HepG2 (cell line): Measurements from ENCODE around the gene TJAP1.

Source experiments
- ARHGAP35 ChIP-seq: sonication (generic); formaldehyde crosslinking; IDR thresholded peaks from 2 replicates; pipeline ENCODE4 v1.9.0; 2022; ENCODE audit warnings: mild to moderate bottlenecking, inconsistent platforms, moderate library complexity, missing genetic modification reagents, borderline replicate concordance
- FOXA1 ChIP-seq, 2 experiments: fragments of 450-650 bp in 1 of 2; sonication (generic) in 1 of 2; formaldehyde crosslinking in 1 of 2; IDR thresholded peaks; 2 replicates each; pipeline versions ENCODE4 v1.4.0 to v1.6.1; 2016 to 2020; ENCODE audit warnings: missing genetic modification reagents in 1 of 2
- HNRNPL ChIP-seq: fragments of 200-400 bp; formaldehyde crosslinking; IDR thresholded peaks from 2 replicates; pipeline ENCODE4 v1.6.1; 2017; ENCODE audit warnings: mild to moderate bottlenecking, low read depth, low read length
- JDP2 ChIP-seq: sonication (generic); formaldehyde crosslinking; IDR thresholded peaks from 2 replicates; pipeline ENCODE4 v1.8.1; 2022; ENCODE audit warnings: missing genetic modification reagents, borderline replicate concordance
- KAT7 ChIP-seq: IDR thresholded peaks from 2 replicates; pipeline ENCODE4 v1.6.1; 2018; ENCODE audit warnings: borderline replicate concordance, missing compliant biosample characterization
- POLR2A ChIP-seq, 2 experiments: IDR thresholded peaks; 2 replicates each; pipeline ENCODE4 v1.6.1; 2011; ENCODE audit warnings: low read depth in 2 of 2, low read length in 2 of 2, mild to moderate bottlenecking in 1 of 2, moderate library complexity in 1 of 2; ENCODE audit not compliant: insufficient read depth in 1 of 2
- ZC3H13 ChIP-seq: sonication (generic); formaldehyde crosslinking; IDR thresholded peaks from 2 replicates; pipeline ENCODE4 v1.8.1; 2023; ENCODE audit warnings: mild to moderate bottlenecking, missing genetic modification reagents, moderate library complexity
- ZNF180 ChIP-seq: sonication (generic); formaldehyde crosslinking; IDR thresholded peaks from 2 replicates; pipeline ENCODE4 v1.4.0; 2020; ENCODE audit warnings: low read depth, missing genetic modification reagents, borderline replicate concordance
- TF ChIP-seq, protein P1 (sequence below): sonication (generic); formaldehyde crosslinking; IDR thresholded peaks from 2 replicates; pipeline ENCODE4 v1.5.0; 2020; ENCODE audit warnings: mild to moderate bottlenecking, missing genetic modification reagents, moderate library complexity
- TF ChIP-seq, protein P2 (sequence below): sonication (generic); formaldehyde crosslinking; IDR thresholded peaks from 2 replicates; pipeline ENCODE4 v1.4.0; 2020; ENCODE audit warnings: missing genetic modification reagents
- TF ChIP-seq, protein P3 (sequence below): sonication (generic); formaldehyde crosslinking; IDR thresholded peaks from 2 replicates; pipeline ENCODE4 v1.4.0; 2020; ENCODE audit warnings: missing genetic modification reagents

DNA sequence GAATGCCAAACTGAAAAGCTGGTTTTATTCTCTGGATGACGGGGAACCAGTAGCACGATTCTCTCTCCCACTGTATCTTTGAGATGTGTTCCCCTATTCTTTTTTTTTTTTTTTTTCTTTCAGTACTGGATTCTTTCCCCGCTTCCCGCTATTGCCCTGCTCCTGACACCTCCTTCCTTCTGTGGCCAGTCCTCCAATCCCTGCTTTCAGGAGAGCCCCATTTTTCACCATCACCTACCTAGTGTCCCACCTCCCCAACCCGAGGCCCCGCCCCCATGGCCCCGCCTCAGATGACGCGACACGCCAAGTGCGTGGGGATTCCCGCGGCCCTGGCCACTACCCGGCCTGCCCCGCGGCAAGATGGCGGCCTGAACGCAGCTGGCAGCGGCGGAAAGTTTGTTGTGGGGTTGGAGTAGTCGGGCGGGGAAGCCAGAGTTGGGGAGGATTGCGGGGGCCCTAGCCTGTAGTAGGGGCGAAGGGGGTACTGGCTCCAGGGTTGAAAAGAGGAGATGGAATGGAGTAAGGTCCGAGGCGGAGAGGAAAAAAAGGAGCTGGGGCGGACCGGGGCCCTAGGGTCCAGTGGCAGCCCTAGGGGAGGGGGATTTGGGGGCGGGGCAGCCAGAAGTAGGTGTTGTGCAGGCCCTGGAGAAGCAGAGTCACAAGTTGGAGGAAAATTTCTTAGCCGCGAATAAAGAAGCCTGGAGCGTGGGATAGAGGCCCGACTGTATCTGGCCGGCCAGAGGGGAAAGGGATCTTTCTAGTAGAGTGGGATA lies at the start of gene TJAP1:
- TF ChIP-seq, protein P1, sequence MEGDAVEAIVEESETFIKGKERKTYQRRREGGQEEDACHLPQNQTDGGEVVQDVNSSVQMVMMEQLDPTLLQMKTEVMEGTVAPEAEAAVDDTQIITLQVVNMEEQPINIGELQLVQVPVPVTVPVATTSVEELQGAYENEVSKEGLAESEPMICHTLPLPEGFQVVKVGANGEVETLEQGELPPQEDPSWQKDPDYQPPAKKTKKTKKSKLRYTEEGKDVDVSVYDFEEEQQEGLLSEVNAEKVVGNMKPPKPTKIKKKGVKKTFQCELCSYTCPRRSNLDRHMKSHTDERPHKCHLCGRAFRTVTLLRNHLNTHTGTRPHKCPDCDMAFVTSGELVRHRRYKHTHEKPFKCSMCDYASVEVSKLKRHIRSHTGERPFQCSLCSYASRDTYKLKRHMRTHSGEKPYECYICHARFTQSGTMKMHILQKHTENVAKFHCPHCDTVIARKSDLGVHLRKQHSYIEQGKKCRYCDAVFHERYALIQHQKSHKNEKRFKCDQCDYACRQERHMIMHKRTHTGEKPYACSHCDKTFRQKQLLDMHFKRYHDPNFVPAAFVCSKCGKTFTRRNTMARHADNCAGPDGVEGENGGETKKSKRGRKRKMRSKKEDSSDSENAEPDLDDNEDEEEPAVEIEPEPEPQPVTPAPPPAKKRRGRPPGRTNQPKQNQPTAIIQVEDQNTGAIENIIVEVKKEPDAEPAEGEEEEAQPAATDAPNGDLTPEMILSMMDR (CRISPR knock-in tag), result 0 out of 2 replicates have a peak, but pooled peaks have one; percentile 21
- peak; percentile 75 to 88 for TF ChIP-seq POLR2A (IDR thresholded peaks at IDR 0.05; ENCODE audit: insufficient read depth in 1 of 2, low read depth in 2 of 2, low read length in 2 of 2)
- TF ChIP-seq ARHGAP35 (CRISPR knock-in tag), result no peak
- TF ChIP-seq, protein P2, sequence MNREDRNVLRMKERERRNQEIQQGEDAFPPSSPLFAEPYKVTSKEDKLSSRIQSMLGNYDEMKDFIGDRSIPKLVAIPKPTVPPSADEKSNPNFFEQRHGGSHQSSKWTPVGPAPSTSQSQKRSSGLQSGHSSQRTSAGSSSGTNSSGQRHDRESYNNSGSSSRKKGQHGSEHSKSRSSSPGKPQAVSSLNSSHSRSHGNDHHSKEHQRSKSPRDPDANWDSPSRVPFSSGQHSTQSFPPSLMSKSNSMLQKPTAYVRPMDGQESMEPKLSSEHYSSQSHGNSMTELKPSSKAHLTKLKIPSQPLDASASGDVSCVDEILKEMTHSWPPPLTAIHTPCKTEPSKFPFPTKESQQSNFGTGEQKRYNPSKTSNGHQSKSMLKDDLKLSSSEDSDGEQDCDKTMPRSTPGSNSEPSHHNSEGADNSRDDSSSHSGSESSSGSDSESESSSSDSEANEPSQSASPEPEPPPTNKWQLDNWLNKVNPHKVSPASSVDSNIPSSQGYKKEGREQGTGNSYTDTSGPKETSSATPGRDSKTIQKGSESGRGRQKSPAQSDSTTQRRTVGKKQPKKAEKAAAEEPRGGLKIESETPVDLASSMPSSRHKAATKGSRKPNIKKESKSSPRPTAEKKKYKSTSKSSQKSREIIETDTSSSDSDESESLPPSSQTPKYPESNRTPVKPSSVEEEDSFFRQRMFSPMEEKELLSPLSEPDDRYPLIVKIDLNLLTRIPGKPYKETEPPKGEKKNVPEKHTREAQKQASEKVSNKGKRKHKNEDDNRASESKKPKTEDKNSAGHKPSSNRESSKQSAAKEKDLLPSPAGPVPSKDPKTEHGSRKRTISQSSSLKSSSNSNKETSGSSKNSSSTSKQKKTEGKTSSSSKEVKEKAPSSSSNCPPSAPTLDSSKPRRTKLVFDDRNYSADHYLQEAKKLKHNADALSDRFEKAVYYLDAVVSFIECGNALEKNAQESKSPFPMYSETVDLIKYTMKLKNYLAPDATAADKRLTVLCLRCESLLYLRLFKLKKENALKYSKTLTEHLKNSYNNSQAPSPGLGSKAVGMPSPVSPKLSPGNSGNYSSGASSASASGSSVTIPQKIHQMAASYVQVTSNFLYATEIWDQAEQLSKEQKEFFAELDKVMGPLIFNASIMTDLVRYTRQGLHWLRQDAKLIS, result no peak
- peak; percentile 85 for TF ChIP-seq ZC3H13 (CRISPR knock-in tag)
- TF ChIP-seq ZNF180 (CRISPR knock-in tag), result no peak
- peak; percentile 88; the same call in 1 of the 2 replicates for TF ChIP-seq KAT7
- TF ChIP-seq, protein P3, sequence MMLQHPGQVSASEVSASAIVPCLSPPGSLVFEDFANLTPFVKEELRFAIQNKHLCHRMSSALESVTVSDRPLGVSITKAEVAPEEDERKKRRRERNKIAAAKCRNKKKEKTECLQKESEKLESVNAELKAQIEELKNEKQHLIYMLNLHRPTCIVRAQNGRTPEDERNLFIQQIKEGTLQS, result no peak
- no peak for TF ChIP-seq FOXA1 (IDR thresholded peaks at IDR 0.05)
- TF ChIP-seq FOXA1 (CRISPR knock-in tag; IDR thresholded peaks at IDR 0.05), result no peak
- no peak for TF ChIP-seq JDP2 (CRISPR knock-in tag)
- no peak for TF ChIP-seq HNRNPL
